Retinal pigment epithelial cell (primary cell): ENCODE results near the gene THY1.
A peak's percentile ranks its signal among the peaks of the same experiment; 100 is the strongest.
"Not testable (repeated sequence)": the region's sequence is repeated elsewhere in the genome, so short reads cannot be mapped to it uniquely, and the experiment has no call there.

Source experiments
- DNase-seq: peaks from one replicate; pipeline ENCODE4 v3.0.0-alpha.2; 2010; ENCODE audit warnings: low read depth
- H3K4me3 ChIP-seq: 2 replicates; pipeline ENCODE4 v1.5.1; 2011; ENCODE audit warnings: mild to moderate bottlenecking, low read length, control low read depth, moderate library complexity
- CTCF ChIP-seq: conservative IDR thresholded peaks from 2 replicates; pipeline ENCODE4 v1.5.1; 2011; ENCODE audit warnings: low read depth, low read length, control low read depth, inconsistent platforms

The THY1 gene

GRCh38 chr11:119384332-119384731 lies 38.6 kb downstream of the THY1 start:
- no peak for TF ChIP-seq CTCF

GRCh38 chr11:119382513-119382912 lies 40.5 kb downstream of the THY1 start:
- H3K4me3 ChIP-seq, DNase-seq: not testable (repeated sequence)

More at GRCh38 chr11:119384332-119384731, 38.6 kb downstream of the THY1 start:
- DNase-seq: no peak
- no peak overlapping the region for H3K4me3 ChIP-seq

- H3K4me3 ChIP-seq: peak overlapping the region; percentile 45
These were observed 40.9 kb downstream of the THY1 start for GRCh38 chr11:119382101-119382500.

GRCh38 chr11:119381181-119381988 lies 41.6 kb downstream of the THY1 start, which contains the start of gene USP2:
Gene USP2 (minus strand): TSS chr11:119381690. CDS start chr11:119373480, 8,210 bp downstream.
- H3K4me3 ChIP-seq: peak within 1 kb of the TSS; percentile 72
- DNase-seq: peak; percentile 89
- peak; percentile 79 for TF ChIP-seq CTCF

More at GRCh38 chr11:119382101-119382500, 40.9 kb downstream of the THY1 start:
- DNase-seq: no peak
- no peak for TF ChIP-seq CTCF

- no peak for TF ChIP-seq CTCF
- H3K4me3 ChIP-seq: peak overlapping the region; percentile 72
- DNase-seq: no peak
These were observed 42.2 kb downstream of the THY1 start for GRCh38 chr11:119380827-119381180.

GRCh38 chr11:119380160-119380826 lies 42.7 kb downstream of the THY1 start:
- TF ChIP-seq CTCF: no peak
- H3K4me3 ChIP-seq: peak overlapping the region; percentile 72
- DNase-seq: no peak

- DNase-seq: no peak
- no peak for TF ChIP-seq CTCF
- H3K4me3 ChIP-seq: peak overlapping the region; percentile 25
These were observed 44.0 kb downstream of the THY1 start for GRCh38 chr11:119378851-119379465.
